HCEC 1CT (cell line): ENCODE results near the gene CERKL.

Source experiments
- DNase-seq: peaks from one replicate; pipeline ENCODE4 v3.0.0-alpha.2; 2017

CERKL gene

DNA sequence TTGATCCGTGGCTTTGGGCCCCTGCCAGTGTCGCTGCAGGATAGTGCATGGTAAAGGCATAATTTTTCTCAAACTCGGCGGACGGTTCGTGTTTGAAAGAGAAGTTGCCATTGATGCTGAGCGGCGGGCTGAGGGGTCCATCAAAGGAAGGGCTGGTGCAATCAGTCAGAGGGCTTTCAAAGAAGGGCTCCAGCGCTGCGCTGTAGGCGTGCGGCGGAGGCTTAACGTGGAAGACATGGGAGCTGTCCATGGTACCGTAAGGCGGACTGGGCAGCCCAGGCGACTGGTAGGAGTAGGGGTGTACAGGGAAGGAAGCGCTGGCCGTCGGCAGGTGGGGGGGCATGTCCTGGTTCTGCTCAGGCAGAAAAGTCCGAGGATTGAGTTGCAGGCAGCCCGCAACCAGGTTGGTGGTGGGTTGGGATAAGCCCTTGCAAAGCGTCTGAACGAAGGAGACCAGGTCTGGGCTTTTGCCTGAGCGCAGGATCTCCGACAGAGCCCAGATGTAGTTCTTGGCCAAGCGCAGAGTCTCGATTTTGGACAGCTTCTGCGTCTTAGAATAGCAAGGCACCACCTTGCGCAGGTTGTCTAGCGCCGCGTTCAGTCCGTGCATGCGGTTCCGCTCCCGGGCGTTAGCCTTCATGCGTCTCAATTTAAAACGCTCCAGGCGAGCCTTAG is 21.1 kb upstream of the CERKL start:
- DNase-seq = no peak

GRCh38 chr2:181675254-181675653 is 18.3 kb upstream of the CERKL start:
- no peak for DNase-seq

- DNase-seq = no peak
These were observed 17.6 kb upstream of the CERKL start for GRCh38 chr2:181674461-181674860.

DNA sequence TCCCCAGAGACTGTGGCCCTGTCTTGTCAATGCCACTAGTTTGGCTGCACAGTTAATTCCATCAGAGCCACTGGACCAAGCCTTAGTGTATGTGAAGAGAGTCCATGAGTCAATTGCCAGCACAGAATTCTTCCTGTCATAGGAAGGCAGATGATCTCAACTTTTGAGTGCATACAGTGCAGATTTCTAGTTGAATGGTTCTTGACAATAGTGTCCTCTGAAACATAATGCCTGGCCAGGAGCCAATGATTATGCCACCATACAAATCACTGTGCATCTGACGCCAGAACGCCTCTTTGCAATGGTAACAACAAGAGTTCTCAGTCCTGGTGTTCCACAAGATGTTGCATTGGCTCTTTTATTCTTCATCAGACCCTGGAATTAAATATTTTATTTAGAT is 16.3 kb upstream of the CERKL start:
- no peak for DNase-seq

- DNase-seq = no peak
These were observed 15.5 kb upstream of the CERKL start for GRCh38 chr2:181672255-181673008.

DNA sequence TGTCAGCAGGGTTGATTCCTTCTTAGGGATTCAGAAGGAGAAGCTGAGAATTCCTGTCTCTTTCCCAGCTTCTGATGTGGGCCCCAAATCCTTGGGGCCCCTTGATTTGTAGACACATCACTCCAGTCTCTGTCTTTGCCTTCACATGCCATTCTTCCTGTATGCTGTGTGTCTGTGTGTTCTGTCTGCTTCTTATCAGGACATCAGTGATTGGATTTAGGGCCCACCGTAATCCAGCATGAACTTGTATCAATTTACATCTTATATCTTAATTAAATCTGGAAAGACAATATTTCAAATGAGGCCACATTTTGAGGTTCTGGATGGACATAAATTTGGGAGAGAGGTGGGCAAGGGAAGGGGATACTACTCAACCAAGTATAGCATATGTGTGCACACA is 13.7 kb upstream of the CERKL start:
- DNase-seq = no peak

DNA sequence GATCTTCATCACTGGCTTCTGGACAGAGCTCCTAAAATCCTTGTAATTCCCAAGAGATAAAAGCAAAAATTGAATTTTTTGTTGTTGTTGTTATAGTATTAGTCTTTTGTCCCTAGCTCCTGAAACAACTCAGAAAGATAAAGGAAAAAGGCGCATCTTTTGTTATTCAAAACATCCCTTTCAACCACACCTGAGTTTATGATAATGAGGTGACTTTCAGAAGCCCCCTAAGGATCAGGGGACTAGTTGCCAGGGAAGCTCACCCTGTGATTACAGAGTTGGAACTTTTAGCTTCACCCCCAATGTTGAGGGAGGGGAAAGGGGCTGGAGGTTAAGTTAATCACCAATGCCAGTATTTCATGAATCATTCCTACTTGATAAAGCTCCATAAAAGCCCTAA is 10.3 kb upstream of the CERKL start:
- no peak for DNase-seq

DNA sequence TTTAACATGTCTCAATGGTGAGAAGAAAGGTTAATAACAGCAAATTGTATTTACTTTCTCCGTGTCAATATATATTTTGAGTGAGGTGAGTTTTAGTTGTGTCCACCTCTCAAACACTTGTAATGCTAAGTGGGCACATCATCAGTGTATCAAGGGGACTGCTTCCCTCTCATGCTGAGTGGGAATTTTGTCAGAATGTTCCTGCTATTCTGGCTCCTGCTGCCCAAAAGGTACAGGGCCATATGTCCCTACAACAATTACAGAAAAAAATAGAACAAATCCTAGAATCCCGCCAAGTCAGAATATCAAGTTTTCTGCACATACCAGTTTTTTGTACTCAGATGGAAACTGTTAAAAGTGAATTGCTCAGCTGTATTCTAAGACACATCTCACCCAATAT is 5.4 kb upstream of the CERKL start:
- no peak for DNase-seq

GRCh38 chr2:181660181-181660580 is 3.3 kb upstream of the CERKL start:
- DNase-seq = no peak

DNA sequence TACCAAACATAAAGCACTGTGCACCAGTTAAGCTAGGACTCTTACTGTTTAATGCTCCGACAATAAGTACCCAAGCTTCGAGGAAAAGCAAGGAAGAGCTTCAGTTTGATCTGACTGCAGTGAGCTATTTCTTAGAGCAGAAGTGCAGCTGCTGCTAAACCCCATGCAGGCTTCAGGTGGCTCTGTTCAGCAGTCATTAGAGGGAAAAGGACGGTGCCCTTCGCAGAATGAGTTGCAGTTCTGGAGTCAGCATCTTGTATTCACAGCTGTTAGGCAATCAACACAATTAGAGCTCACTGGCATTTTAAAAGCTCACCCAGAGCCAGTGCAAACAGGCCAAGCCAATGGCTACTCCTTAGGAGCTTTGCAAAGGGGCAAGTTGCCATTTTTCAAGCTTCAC is 1.5 kb upstream of the CERKL start:
- DNase-seq = no peak

DNA sequence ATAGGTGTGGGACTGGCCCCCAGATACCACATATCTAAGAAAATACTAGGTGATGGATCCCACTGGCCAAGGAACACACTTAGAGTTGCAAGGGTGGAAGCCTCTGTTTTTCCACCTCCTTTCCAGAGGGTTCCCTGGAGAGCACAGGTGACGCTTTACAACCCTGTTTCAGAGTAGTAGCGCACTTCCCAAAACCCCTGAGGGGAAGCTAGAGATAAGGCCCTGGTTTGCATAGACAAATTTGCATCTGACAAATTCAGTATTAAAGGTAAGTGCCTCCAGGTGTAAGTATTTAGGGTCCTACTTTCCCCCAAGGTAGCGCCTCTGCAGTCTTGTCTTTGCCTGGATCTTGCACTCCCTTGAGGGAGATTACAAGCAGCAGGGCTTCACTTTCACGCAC is 474 bp upstream of the CERKL start:
- DNase-seq = no peak

GRCh38 chr2:181655519-181655918 is 1.4 kb downstream of the CERKL start:
- DNase-seq = no peak

DNA sequence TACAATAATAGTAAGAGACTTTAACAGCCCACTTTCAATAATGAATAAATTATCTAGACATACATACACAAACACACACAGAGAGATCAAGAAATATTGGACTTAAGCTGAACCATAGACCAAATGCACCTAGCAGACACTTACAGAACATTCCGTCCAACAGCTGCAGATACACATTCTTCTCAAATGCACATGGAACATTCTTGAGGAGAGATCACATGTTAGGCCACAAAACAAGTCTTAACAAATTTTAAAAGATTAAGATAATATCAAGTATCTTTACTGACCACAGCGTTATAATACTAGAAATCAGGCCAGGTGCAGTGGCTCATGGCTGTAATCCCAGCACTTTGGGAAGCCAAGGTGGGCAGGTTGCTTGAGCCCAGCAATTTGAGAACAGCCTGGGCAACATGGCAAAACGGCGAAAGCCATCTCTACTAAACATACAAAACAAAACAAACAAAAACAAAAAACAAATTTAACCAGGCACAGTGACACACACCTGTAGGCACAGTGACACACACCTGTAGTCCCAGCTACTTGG is 7.4 kb downstream of the CERKL start:
- DNase-seq = no peak

DNA sequence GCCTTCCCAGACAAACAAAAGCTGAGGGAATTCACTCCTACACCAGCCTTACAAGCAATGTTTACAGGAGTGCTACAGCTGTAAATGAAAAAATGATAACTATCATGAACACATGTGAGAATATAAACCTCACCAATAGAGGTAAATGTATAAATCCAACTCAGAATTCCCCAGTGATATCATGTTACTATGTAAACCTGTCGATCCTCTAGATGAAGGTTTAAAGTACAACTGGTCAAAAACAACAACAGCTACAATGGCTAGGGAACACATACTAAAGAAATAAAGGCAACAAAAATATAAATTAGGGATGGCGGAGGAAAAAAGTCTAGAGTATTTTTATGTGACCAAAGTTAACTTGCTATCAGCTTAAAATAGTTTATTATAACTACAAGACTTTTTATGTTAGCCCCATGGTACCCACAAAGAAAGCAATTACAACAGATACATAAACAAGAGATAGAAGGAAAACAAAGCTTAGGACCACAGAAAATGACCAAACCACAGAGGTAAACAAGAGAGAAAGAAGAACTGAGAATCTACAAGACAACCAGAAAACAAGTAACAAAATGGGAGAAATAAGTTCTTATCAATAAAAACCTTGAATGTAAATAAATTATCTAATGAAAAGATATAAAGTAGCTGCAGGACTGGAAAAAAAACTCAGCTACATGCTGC is 8.3 kb downstream of the CERKL start:
- no peak for DNase-seq

DNA sequence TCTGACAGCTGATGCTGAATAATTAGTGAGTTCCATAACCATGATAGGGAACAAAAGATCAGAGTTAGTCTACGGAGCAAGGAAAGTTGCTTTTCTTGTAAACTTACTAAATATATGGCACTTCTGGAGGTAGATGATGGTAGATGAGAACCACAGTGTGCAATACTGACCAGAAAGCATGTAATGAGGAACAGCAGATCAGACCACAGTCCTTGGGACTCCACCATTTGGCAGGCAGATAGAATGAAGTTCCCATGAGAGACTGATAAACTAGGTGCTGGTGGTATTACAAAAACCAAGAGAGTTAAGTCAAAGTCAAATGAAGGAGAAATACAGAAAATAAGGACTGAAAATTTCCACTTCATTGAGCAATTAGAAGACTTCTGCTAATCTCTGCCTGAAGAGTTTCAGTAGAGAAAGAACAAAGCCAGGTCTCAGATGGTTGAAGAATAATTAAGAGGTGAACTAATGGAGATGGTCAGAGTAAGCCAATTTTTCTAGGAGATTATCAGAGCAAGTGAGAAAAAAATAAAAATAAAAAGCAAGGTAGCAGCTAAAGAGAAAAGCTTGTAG is 10.4 kb downstream of the CERKL start:
- DNase-seq = no peak

DNA sequence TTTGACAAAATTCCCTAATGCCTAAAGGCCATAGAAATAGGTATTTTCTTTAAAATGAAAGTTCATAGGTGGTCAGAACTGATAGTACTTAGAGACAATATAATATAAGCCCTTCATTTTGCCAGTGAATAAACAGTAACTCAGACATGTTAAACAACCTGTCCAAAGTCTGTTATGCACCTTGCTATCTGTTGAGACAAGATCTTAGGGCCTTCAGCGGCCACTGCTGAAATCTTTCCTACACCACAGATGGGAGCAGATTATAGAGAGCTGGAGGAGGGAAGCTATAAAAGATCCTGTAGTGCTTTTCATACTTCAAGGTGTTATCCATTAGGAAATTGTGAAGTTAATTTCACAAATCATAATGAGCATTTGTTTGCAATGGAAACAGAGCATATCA is 13.8 kb downstream of the CERKL start:
- DNase-seq = no peak

GRCh38 chr2:181642086-181642485 is 14.8 kb downstream of the CERKL start:
- DNase-seq = peak; percentile 85

DNA sequence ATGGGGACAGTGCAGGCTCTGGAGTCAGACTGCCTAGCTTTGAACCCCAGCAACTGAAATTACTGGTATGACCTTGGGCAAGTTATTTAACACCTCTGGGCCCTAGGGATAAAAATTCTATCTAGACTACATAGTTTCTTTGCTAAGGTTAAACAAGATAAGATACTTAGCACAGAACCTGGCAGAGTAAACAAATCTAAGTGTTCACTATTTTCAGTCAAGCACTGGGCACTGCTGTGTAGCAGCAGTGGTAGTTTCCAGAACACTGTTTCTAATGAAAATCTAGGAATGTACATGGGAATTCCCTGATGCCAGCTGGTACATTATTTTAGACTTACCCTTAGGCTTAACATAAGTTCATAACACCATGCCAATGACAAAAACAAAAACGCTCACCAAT is 17.2 kb downstream of the CERKL start:
- DNase-seq = no peak

GRCh38 chr2:181632733-181633401 is 24.0 kb downstream of the CERKL start:
- DNase-seq = no peak

DNA sequence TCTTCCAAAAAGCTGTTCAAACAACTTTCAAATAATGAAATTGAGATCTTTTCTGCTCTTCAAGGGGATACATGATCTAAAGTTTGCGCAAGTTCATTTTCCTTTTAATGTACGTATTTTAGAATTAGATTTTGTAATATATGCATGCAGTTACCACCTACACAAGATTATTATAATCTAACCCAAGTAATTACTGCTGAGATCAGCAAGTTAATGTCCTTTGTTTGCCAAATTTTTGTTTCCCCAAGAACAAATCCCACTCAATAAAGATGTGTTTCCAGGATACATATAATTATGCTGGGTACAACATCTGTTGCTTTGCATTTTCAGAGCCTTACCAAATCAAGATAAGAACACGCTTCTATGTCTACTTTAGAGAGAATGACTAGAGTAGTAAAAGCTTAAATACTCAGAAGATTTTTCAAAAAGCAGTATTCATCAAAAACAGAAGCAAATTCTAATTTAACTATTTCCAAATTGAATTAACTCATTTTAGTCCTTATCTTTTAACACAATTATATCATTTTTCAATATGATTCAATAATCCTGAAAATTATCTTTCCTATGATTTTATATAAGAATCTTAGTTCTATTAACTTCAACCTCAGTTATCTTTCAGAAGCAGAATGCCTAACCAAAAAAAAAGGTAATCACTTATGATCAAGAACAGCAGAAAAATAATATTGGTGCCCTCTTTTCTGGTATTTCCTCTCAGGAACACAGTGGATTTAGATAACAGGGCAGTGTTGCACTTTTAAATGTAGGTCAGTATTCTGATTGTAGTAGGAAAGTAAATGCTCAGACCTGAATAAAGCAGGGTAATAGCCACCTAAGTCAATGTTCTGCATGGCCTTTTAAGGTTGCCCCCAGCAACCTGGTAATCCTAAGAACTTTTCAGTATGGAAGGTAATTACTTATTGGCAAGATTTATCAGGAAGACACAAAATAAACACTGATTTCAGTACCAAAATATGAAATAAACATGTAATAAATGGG is 28.0 kb downstream of the CERKL start:
- DNase-seq = no peak

- peak; percentile 44 for DNase-seq
These were observed 29.4 kb downstream of the CERKL start for GRCh38 chr2:181627545-181627944.

DNA sequence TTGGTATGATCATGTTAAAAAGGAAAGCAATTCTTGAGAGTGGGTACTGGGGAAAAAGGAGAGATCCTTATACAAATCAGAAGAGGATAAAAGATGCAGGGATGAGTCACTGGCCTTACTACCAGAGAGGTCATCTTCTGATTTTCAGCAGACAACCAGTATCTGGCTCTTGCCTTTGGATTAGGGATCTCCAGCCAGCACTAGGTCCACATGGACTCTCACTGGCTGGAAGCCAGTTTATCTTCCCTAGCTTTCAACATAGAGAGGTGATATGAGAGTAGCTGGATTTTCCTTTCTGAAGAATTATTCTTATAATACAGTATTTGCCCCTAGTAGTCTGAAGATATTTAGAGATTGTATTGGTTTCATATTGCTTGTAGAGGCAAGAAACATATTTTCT is 30.2 kb downstream of the CERKL start:
- no peak for DNase-seq
